Activated naive CD8-positive, alpha-beta T cell treated with anti-CD3 and anti-CD28 coated beads, Interleukin-2, amount 50 U/mL, for 24 hours (primary cell): ENCODE data around the gene CD300LG.

ENCODE experiments used
- ATAC-seq: fragments of 150-1000 bp; cut with Tn5 transposase; one replicate; pipeline ENCODE4 v1.10.0; 2021
- DNase-seq: peaks from one replicate; pipeline ENCODE4 v3.0.0; 2021
- H3K27ac Mint-ChIP-seq: one replicate; pipeline ENCODE4 v1.8.0; 2021; ENCODE audit warnings: mild to moderate bottlenecking, mixed read lengths
- H3K27me3 Mint-ChIP-seq: one replicate; pipeline ENCODE4 v1.8.0; 2021; ENCODE audit warnings: mixed read lengths
- H3K36me3 Mint-ChIP-seq: one replicate; pipeline ENCODE4 v1.8.0; 2021; ENCODE audit warnings: low read depth, mixed read lengths
- H3K4me1 Mint-ChIP-seq: one replicate; pipeline ENCODE4 v1.8.0; 2021; ENCODE audit warnings: mixed read lengths
- H3K4me3 Mint-ChIP-seq: one replicate; pipeline ENCODE4 v1.8.0; 2021; ENCODE audit warnings: mild to moderate bottlenecking, moderate library complexity, mixed read lengths
- H3K9me3 Mint-ChIP-seq: one replicate; pipeline ENCODE4 v1.8.0; 2021; ENCODE audit warnings: mixed read lengths

CD300LG gene

GRCh38 chr17:43874293-43874692 is 27.3 kb downstream of the CD300LG start:
- Mint-ChIP-seq H3K27ac (no peak overlapping the region), H3K27me3 (peaks cover 6% of the 10 kb centered on the region), H3K4me3 (no peak overlapping the region), H3K9me3 (no peaks in the 10 kb centered on the region), H3K4me1 (no peaks in the 10 kb centered on the region), H3K36me3 (no peaks in the 10 kb centered on the region)
- DNase-seq (no peak), ATAC-seq (no peak)

- Mint-ChIP-seq H3K4me1 (no peaks in the 10 kb centered on the region), H3K9me3 (no peaks in the 10 kb centered on the region), H3K27me3 (peaks cover 3% of the 10 kb centered on the region), H3K36me3 (no peaks in the 10 kb centered on the region), H3K27ac (no peak overlapping the region), H3K4me3 (no peak overlapping the region)
- peak; percentile 29 for ATAC-seq
- no peak for DNase-seq
These were observed 28.6 kb downstream of the CD300LG start for GRCh38 chr17:43875476-43876147.

- no peak overlapping the region for H3K27ac Mint-ChIP-seq
- no peaks in the 10 kb centered on the region for H3K9me3 Mint-ChIP-seq
- no peaks in the 10 kb centered on the region for H3K27me3 Mint-ChIP-seq
- H3K36me3 Mint-ChIP-seq = no peaks in the 10 kb centered on the region
- no peak overlapping the region for H3K4me3 Mint-ChIP-seq
- DNase-seq = no peak
- ATAC-seq = no peak
- no peaks in the 10 kb centered on the region for H3K4me1 Mint-ChIP-seq
These were observed 30.1 kb downstream of the CD300LG start for GRCh38 chr17:43877031-43877430.

GRCh38 chr17:43877451-43878155 is 30.6 kb downstream of the CD300LG start:
- Mint-ChIP-seq H3K9me3 (no peaks in the 10 kb centered on the region), H3K27me3 (no peaks in the 10 kb centered on the region), H3K4me1 (no peaks in the 10 kb centered on the region), H3K4me3 (no peak overlapping the region), H3K36me3 (no peaks in the 10 kb centered on the region), H3K27ac (no peak overlapping the region)
- no peak for DNase-seq
- ATAC-seq = no peak

- ATAC-seq (peak; percentile 77), DNase-seq (peak; percentile 80)
- no peaks in the 10 kb centered on the region for H3K9me3 Mint-ChIP-seq
- no peak overlapping the region for H3K27ac Mint-ChIP-seq
- H3K4me3 Mint-ChIP-seq = no peak overlapping the region
- H3K36me3 Mint-ChIP-seq = no peaks in the 10 kb centered on the region
- H3K4me1 Mint-ChIP-seq = no peaks in the 10 kb centered on the region
- H3K27me3 Mint-ChIP-seq = no peaks in the 10 kb centered on the region
These were observed 31.5 kb downstream of the CD300LG start for GRCh38 chr17:43878260-43879175.

- no peaks in the 10 kb centered on the region for H3K36me3 Mint-ChIP-seq
- no peaks in the 10 kb centered on the region for H3K27me3 Mint-ChIP-seq
- H3K4me1 Mint-ChIP-seq = no peaks in the 10 kb centered on the region
- no peak overlapping the region for H3K4me3 Mint-ChIP-seq
- DNase-seq = no peak
- no peaks in the 10 kb centered on the region for H3K9me3 Mint-ChIP-seq
- no peak overlapping the region for H3K27ac Mint-ChIP-seq
- ATAC-seq = no peak
These were observed 32.9 kb downstream of the CD300LG start for GRCh38 chr17:43879723-43880419.

GRCh38 chr17:43880420-43880991 is 33.5 kb downstream of the CD300LG start:
- DNase-seq (peak; percentile 57), ATAC-seq (no peak)
- H3K4me3 Mint-ChIP-seq = no peak overlapping the region
- H3K4me1 Mint-ChIP-seq = no peaks in the 10 kb centered on the region
- no peak overlapping the region for H3K27ac Mint-ChIP-seq
- no peaks in the 10 kb centered on the region for H3K9me3 Mint-ChIP-seq
- H3K36me3 Mint-ChIP-seq = no peaks in the 10 kb centered on the region
- no peaks in the 10 kb centered on the region for H3K27me3 Mint-ChIP-seq

GRCh38 chr17:43881181-43881580 is 34.2 kb downstream of the CD300LG start:
- H3K4me3 Mint-ChIP-seq = no peak overlapping the region
- H3K9me3 Mint-ChIP-seq = no peaks in the 10 kb centered on the region
- ATAC-seq = no peak
- no peak overlapping the region for H3K27ac Mint-ChIP-seq
- no peak for DNase-seq
- no peaks in the 10 kb centered on the region for H3K4me1 Mint-ChIP-seq
- no peaks in the 10 kb centered on the region for H3K36me3 Mint-ChIP-seq
- H3K27me3 Mint-ChIP-seq = no peaks in the 10 kb centered on the region

GRCh38 chr17:43881758-43882505 is 35.0 kb downstream of the CD300LG start:
- DNase-seq = no peak
- Mint-ChIP-seq H3K4me3 (no peak overlapping the region), H3K36me3 (no peaks in the 10 kb centered on the region), H3K27me3 (no peaks in the 10 kb centered on the region), H3K9me3 (no peaks in the 10 kb centered on the region), H3K27ac (no peak overlapping the region), H3K4me1 (no peaks in the 10 kb centered on the region)
- no peak for ATAC-seq

GRCh38 chr17:43882761-43883415 is 35.9 kb downstream of the CD300LG start:
- H3K36me3 Mint-ChIP-seq = no peaks in the 10 kb centered on the region
- no peak overlapping the region for H3K4me3 Mint-ChIP-seq
- H3K4me1 Mint-ChIP-seq = no peaks in the 10 kb centered on the region
- H3K27ac Mint-ChIP-seq = no peak overlapping the region
- H3K27me3 Mint-ChIP-seq = no peaks in the 10 kb centered on the region
- no peak for DNase-seq
- ATAC-seq = no peak
- H3K9me3 Mint-ChIP-seq = no peaks in the 10 kb centered on the region

- H3K36me3 Mint-ChIP-seq = no peaks in the 10 kb centered on the region
- no peak for ATAC-seq
- H3K4me1 Mint-ChIP-seq = no peaks in the 10 kb centered on the region
- DNase-seq = no peak
- H3K27me3 Mint-ChIP-seq = peaks cover 2% of the 10 kb centered on the region
- no peak overlapping the region for H3K4me3 Mint-ChIP-seq
- no peak overlapping the region for H3K27ac Mint-ChIP-seq
- no peaks in the 10 kb centered on the region for H3K9me3 Mint-ChIP-seq
These were observed 41.6 kb downstream of the CD300LG start for GRCh38 chr17:43888548-43888947.

GRCh38 chr17:43890240-43890639 is 43.3 kb downstream of the CD300LG start:
- Mint-ChIP-seq H3K9me3 (no peaks in the 10 kb centered on the region), H3K4me3 (no peak overlapping the region), H3K27me3 (peaks cover 2% of the 10 kb centered on the region), H3K36me3 (no peaks in the 10 kb centered on the region), H3K27ac (no peak overlapping the region), H3K4me1 (no peaks in the 10 kb centered on the region)
- DNase-seq (no peak), ATAC-seq (no peak)
